Left renal pelvis (tissue), 4 donors: ENCODE data around the gene ADCYAP1. TPM values are rescaled to one million over a fixed set of nuclear protein-coding genes. Genes with fewer than 3 reads are reported as not detected.
"Not testable (repeated sequence)": the region's sequence is repeated elsewhere in the genome, so short reads cannot be mapped to it uniquely, and the experiment has no call there.

Source experiments
- DNase-seq, 4 donors: peaks; one replicate each; pipeline ENCODE4 v3.0.0-alpha.2; 2013; ENCODE audit warnings: low read depth in 4 of 4, low spot score in 3 of 4
- polyA plus RNA-seq, 4 donors: library from polyadenylated mRNA; unstranded; fragments of 120-200 nt; gene quantifications; one replicate each; pipeline ENCODE4 v1.2.1, GENCODE V29; 2013; ENCODE audit not compliant: insufficient read length in 4 of 4

The ADCYAP1 gene
- under 1 TPM; 0.08 to 0.40 (median 0.28) TPM for polyA plus RNA-seq

DNA sequence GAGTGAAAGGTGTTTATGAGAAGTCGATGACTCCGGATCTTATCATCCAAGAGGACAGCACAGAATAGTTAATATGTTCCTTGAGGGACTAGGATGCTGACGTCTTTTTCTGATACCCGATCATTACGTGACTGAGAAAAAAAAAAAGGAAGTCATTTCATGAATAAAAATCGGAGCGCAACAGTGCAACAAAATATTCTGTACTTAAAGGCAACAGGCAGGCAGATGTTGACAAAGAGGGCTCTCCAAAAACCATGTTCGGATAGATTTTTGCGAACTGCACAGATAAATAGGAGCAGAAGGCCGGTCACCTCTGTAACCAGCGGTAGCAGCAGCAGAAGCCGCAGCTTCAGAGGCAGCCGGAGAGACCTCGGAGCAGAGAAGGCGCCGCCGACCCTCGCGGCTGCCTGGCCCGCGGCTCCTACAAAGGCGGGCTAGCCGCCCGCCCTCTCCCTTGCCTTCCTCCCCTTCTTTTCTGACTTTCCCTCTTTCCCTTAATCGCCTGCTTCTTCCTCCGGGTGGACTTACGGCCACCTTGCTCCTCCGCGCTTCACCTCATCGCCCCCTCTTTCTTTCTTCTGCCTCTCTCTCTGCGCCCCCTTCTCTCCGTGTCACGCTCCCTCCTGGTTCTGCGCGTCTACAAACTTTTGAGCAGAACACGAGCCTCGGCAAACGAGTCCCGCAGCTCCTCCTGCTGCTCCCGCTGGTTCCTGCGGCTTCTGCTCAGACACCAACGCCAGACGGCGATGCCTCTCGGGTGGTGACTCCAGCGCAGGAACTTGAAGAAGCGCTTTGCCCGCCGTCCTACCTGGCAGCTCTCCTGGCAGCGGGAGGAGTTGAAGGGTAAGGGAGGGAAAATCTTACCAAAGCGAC is at the start of gene ADCYAP1:
Gene ADCYAP1 (plus strand): TSS at position 654 of the 873 bp plus-strand sequence. CDS start 516 bp downstream, outside the sequence.
- DNase-seq, result no peak

DNA sequence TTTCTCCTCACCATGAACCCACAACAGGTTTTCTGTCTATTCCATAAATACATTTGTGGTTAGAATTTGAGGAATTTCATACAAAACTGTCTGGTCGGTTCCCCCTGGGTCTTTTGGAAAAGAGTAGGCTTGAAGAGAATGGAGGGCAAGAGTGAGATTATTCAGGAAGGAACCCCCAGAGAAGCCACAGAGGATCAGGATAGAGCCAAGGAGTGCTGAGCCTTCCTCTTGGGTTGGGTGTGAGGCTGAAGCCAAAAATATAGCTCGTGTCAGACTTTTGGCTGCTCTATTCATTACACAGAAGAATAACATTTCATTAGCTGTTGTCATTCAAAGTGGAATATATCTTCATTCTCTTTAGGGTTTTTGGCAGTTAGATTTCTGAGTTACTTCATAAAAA is 46.7 kb upstream of the ADCYAP1 start:
- DNase-seq, result no peak

GRCh38 chr18:864872-865273 is 39.8 kb upstream of the ADCYAP1 start:
- peak; percentile 16 to 48 (median 32) for DNase-seq

DNA sequence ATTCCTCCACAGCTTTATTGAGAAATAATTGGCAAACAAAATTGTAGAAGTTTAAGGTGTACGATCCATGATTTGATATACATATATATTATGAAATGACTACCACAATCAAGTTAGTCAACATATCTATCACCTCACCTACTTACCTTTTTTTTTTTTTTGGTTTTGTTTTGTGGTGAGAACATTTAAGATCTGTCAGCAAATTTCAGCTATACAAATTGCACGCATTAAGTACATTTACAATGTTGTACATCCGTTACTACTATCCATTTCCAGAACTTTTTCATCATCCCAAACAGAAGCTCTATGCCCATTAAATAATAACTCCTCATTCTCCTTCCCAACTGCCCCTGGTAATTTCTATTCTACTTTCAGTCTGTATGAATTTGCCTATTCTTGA is 37.4 kb upstream of the ADCYAP1 start:
- DNase-seq, result no peak

DNA sequence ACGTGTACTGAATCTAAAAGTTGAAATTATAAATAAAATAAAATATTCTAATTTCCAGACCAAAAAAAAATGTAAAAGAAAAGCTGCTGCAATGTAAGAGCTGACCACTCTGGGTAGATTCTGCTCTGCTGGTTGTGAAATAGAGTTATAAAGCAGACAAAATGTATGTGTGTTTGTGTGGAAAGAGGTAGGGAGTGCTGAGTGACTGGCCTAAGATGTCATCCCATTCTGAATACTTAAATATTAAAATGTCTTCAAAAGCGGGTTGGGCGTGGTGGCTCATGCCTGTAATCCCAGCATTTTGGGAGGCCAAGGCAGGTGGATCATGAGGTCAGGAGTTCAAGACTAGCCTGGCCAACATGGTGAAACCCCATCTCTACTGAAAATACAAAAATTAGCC is 31.2 kb upstream of the ADCYAP1 start:
- DNase-seq, result not testable (repeated sequence)

DNA sequence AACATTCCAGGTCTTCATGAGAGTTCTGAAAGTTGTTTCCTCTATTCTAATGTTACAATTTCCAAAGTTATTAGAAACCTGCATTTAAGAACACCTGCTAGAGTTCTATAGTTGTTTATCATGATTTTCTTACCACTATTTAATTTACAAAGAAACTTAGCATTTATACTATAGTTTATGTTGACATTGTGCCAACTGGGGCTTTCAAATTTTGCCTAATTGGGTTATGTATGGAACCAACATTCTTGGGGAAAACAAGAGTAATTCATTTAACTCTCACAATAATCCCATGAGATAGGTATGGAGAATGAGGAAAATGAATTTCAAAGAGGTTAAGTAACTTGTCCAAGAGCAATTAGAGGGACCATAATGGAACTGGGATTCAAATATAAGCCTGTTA is 28.8 kb upstream of the ADCYAP1 start:
- no peak for DNase-seq

DNA sequence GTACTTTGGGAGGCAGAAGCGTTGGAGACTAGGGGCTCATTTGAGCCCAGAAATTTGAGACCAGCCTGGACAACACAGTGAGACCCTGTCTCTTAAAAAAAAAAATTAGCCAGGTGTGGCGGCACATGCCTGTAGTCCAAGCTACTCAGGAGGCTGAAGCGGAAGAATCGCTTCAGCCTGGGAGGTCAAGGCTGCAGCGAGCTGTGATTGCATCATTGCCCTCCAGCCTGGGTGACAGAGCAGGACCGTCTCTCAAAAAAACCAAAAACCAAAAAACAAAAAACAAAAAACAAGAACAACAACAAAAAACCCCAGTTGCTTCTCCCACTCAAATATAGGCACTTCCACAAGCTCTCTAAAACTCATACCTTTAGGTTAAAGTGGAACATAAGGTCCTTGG is 27.4 kb upstream of the ADCYAP1 start:
- DNase-seq, result no peak

DNA sequence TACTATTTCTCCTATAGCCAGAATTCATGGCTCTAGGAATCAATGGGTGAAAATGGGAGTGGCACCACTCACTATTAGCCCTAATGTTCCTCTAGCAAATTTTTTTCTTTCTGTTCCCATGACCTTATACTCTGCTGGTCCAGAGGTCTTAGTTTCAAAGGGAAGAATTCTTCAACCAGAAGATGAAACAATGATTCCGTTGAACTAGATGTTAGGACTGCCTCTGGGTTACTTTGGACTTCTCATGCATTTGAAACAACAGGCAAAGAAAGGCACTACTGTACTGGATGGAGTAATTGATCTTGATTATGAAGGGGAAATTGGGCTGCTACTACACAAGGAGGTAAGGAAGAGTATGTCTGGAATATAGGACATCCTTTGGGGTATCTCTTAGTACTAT is 18.6 kb upstream of the ADCYAP1 start:
- DNase-seq, result no peak

GRCh38 chr18:887716-888115 is 17.0 kb upstream of the ADCYAP1 start:
- DNase-seq, result no peak

GRCh38 chr18:892316-892715 is 12.4 kb upstream of the ADCYAP1 start:
- no peak for DNase-seq

- no peak for DNase-seq
Observed at GRCh38 chr18:896315-896714, 8.4 kb upstream of the ADCYAP1 start.

- no peak for DNase-seq
Observed at GRCh38 chr18:901761-902160, 2.9 kb upstream of the ADCYAP1 start.

- no peak for DNase-seq
Observed at GRCh38 chr18:902229-902628, 2.4 kb upstream of the ADCYAP1 start.

- DNase-seq, result peak; percentile 38 to 60 (median 53)
Observed at GRCh38 chr18:903701-904100, 970 bp upstream of the ADCYAP1 start.

- no peak for DNase-seq
Observed at GRCh38 chr18:905307-905947, 756 bp downstream of the ADCYAP1 start.

DNA sequence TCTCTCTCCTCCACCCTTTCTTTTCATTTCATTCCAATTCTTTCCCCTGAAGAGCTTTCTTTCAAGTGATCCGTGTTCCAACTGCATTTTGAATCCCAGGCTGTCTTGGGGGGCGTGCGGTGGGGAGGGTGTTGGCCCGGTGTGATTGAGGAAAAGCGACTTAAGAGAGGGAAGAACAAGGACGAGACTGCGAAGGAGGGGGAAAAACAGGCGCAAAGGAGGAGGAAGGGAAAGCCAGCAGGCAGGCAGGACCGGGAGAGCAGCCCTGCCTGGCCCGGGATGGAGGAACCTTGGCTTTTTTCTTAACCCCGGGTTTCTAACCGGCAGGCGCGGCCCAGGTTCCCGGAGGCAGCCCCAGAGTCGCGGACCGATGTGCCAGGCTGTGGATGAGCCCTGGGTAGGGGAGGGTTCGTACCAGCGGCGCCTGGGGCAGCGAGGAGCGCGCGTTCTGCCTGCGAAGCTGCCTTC is 1.3 kb downstream of the ADCYAP1 start:
- no peak for DNase-seq

DNA sequence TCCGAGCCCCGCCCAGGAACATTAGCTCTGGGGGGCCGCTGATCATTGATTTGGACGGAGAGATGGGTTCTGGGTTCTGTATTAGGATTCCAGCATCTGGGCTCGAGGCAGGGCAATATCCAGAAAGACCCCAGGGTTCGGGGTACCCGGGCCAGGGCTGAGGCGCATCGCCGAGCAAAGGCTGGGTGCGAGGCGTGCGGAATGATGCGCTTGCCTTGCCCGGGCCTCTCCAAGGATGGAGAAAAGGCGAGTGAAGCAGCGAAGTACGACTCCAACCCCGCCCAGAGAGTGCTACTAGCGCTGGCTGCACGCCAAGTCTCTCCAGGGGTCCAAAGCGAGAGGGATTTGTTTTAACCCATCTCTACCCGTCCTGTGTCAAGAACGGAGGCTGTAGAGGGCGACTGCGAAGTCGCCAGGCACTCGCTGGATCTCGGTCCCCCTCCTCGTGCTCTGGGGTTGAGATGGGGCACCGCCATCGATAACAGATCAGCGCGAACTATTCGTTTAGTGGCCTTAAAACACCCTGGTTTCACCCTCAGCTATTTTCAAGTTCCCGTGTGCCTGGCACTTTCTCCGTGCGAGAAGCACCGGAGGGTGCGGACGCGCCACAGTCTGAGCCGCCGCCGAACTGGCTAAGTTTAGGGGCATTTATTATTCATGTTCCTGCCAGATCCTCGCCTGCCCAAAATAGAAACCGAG is 1.9 kb downstream of the ADCYAP1 start:
- no peak for DNase-seq

GRCh38 chr18:907115-907884 is 2.6 kb downstream of the ADCYAP1 start:
- no peak for DNase-seq

DNA sequence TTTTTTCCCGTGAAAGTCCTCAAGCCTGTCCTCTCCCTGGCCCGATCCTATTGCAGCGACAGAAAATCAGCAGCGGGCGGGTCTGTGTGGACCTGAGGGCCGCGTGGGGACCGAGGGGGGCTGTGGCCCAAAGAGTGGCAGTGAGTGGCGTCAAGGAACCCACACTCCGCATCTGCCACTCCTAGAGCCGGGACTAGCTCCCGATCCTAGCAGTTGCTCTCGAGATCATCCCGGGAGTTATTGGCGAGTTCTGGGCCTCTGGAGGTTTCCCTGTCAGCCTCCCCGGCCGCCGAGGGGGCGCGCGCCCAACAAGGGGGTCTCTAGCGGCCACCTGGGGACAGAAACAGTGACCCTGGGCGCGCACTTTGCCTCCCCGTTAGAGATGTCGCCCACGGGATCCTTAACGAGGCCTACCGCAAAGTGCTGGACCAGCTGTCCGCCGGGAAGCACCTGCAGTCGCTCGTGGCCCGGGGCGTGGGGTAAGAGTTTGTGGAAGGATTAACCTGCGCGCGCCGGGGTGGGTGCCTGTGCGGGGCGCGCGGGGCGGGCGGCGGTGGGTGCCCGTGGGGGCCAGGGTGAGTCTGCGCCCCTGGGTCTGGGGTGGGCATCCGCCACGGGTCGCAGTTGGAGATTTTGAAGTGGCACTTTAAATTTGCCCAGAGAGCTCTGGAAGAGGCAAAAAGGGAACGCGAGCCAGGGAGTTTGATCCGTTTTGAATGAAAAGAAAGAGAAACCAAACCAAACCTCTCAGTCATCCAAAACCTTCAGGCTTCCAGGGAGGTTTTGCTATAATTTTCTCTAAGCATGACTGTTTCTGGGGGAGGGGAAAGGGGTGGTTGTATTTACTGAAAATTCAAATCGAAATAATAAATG is 3.5 kb downstream of the ADCYAP1 start:
- no peak for DNase-seq
